Measurements from ENCODE around the gene TMEM167A.

TMEM167A gene

GRCh38 chr5:83076742-83077661, at the start of gene TMEM167A, which contains the start of gene XRCC4:
TSS of gene TMEM167A (minus strand) at chr5:83077394. CDS start at chr5:83077323, 71 bp downstream.
TSS of gene XRCC4 (plus strand) at chr5:83077547. CDS start at chr5:83104920, 27,373 bp downstream.
- peak; percentile 83 for TF ChIP-seq TAF1 (IDR thresholded peaks at IDR 0.05; ENCODE audit: low read depth)
- 0 out of 2 replicates have a peak, but pooled peaks have one; percentile 11 for TF ChIP-seq TCF12 (IDR thresholded peaks at IDR 0.05; ENCODE audit: low read depth)
- no peak; the same call in 1 of the 2 replicates for TF ChIP-seq MAX (IDR thresholded peaks at IDR 0.05)
- TF ChIP-seq CREB1 (IDR thresholded peaks at IDR 0.05; ENCODE audit: low read depth), result peak; percentile 66
- TF ChIP-seq ZBTB7A (IDR thresholded peaks at IDR 0.05; ENCODE audit: low read depth), result no peak
- no peak; the same call in 1 of the 2 replicates for TF ChIP-seq CEBPB (IDR thresholded peaks at IDR 0.05)
- TF ChIP-seq TEAD4 (IDR thresholded peaks at IDR 0.05), result no peak
- no peak for TF ChIP-seq RAD21 (IDR thresholded peaks at IDR 0.05; ENCODE audit: low read depth)
- no peak for TF ChIP-seq EP300 (IDR thresholded peaks at IDR 0.05; ENCODE audit: borderline replicate concordance)
- no peak for TF ChIP-seq NFIC (IDR thresholded peaks at IDR 0.05)
- TF ChIP-seq REST (IDR thresholded peaks at IDR 0.05; ENCODE audit: low read depth), result no peak
- TF ChIP-seq YY1 (IDR thresholded peaks at IDR 0.05; ENCODE audit: low read depth), result peak; percentile 66; the same call in 1 of the 2 replicates
- no peak for TF ChIP-seq EGR1 (IDR thresholded peaks at IDR 0.05)
- TF ChIP-seq USF1 (IDR thresholded peaks at IDR 0.05), result peak; percentile 25; the same call in 1 of the 2 replicates
- TF ChIP-seq FOXM1 (IDR thresholded peaks at IDR 0.05; ENCODE audit: borderline replicate concordance, low read depth), result peak; percentile 68

- TF ChIP-seq EP300 (IDR thresholded peaks at IDR 0.05; ENCODE audit: borderline replicate concordance) (no peak), MAX (IDR thresholded peaks at IDR 0.05) (no peak), EGR1 (IDR thresholded peaks at IDR 0.05) (no peak), TEAD4 (IDR thresholded peaks at IDR 0.05) (no peak), ZBTB7A (IDR thresholded peaks at IDR 0.05; ENCODE audit: low read depth) (no peak), TCF12 (IDR thresholded peaks at IDR 0.05; ENCODE audit: low read depth) (no peak), RAD21 (IDR thresholded peaks at IDR 0.05; ENCODE audit: low read depth) (no peak), TAF1 (IDR thresholded peaks at IDR 0.05; ENCODE audit: low read depth) (no peak), CREB1 (IDR thresholded peaks at IDR 0.05; ENCODE audit: low read depth) (no peak), CEBPB (IDR thresholded peaks at IDR 0.05) (no peak), YY1 (IDR thresholded peaks at IDR 0.05; ENCODE audit: low read depth) (no peak), NFIC (IDR thresholded peaks at IDR 0.05) (no peak), FOXM1 (IDR thresholded peaks at IDR 0.05; ENCODE audit: borderline replicate concordance, low read depth) (no peak), REST (IDR thresholded peaks at IDR 0.05; ENCODE audit: low read depth) (no peak), USF1 (IDR thresholded peaks at IDR 0.05) (no peak)
These were observed 49.3 kb upstream of the TMEM167A start for GRCh38 chr5:83126501-83126900.

GRCh38 chr5:83125560-83125959, 48.4 kb upstream of the TMEM167A start:
- TF ChIP-seq CEBPB (IDR thresholded peaks at IDR 0.05), result no peak
- TF ChIP-seq TEAD4 (IDR thresholded peaks at IDR 0.05), result no peak
- no peak for TF ChIP-seq MAX (IDR thresholded peaks at IDR 0.05)
- TF ChIP-seq CREB1 (IDR thresholded peaks at IDR 0.05; ENCODE audit: low read depth), result no peak
- no peak for TF ChIP-seq NFIC (IDR thresholded peaks at IDR 0.05)
- no peak for TF ChIP-seq REST (IDR thresholded peaks at IDR 0.05; ENCODE audit: low read depth)

Measured in Ishikawa (cell line).